Retinal pigment epithelial cell (primary cell): ENCODE data around the gene LIPM.

ENCODE experiments used
- DNase-seq: peaks from one replicate; pipeline ENCODE4 v3.0.0-alpha.2; 2010; ENCODE audit warnings: low read depth
- H3K4me3 ChIP-seq: 2 replicates; pipeline ENCODE4 v1.5.1; 2011; ENCODE audit warnings: mild to moderate bottlenecking, low read length, control low read depth, moderate library complexity
- CTCF ChIP-seq: conservative IDR thresholded peaks from 2 replicates; pipeline ENCODE4 v1.5.1; 2011; ENCODE audit warnings: low read depth, low read length, control low read depth, inconsistent platforms

Gene LIPM

GRCh38 chr10:88861036-88861435 lies 58.5 kb downstream of the LIPM start:
- TF ChIP-seq CTCF: no peak
- no peak overlapping the region for H3K4me3 ChIP-seq
- no peak for DNase-seq

GRCh38 chr10:88865281-88865876 lies 62.8 kb downstream of the LIPM start:
- no peak for TF ChIP-seq CTCF
- no peak for DNase-seq
- no peak overlapping the region for H3K4me3 ChIP-seq

GRCh38 chr10:88866454-88866853 lies 63.9 kb downstream of the LIPM start:
- no peak overlapping the region for H3K4me3 ChIP-seq
- no peak for TF ChIP-seq CTCF
- no peak for DNase-seq

- H3K4me3 ChIP-seq: no peak overlapping the region
- no peak for TF ChIP-seq CTCF
- no peak for DNase-seq
Measured at GRCh38 chr10:88870089-88870488, 67.6 kb downstream of the LIPM start.
